ENCODE measurements around the gene LRRK1. TPM values are rescaled to one million over a fixed set of nuclear protein-coding genes. Genes with fewer than 3 reads are reported as not detected.

The LRRK1 gene
- polyA plus RNA-seq, 1 of the 3 experiments (the other 2 are of a cell fraction) = 6.9 TPM

- H3K27me3 ChIP-seq (ENCODE audit: insufficient read depth) = no peaks in the 10 kb centered on the region
- H3K9me2 ChIP-seq = no peaks in the 10 kb centered on the region
- H3K4me2 ChIP-seq = no peak overlapping the region
- TF ChIP-seq MEF2A (IDR thresholded peaks at IDR 0.05; ENCODE audit: borderline replicate concordance, low read depth) = no peak
- no peak for TF ChIP-seq MAX (IDR thresholded peaks at IDR 0.05; ENCODE audit: low read depth)
- TF ChIP-seq USF1 (IDR thresholded peaks at IDR 0.05; ENCODE audit: borderline replicate concordance, low read depth) = no peak
- TF ChIP-seq MXI1 (IDR thresholded peaks at IDR 0.05; ENCODE audit: low read depth, low read length) = no peak
- TF ChIP-seq POLR2AphosphoS5 (IDR thresholded peaks at IDR 0.05; ENCODE audit: low read depth, low read length) = no peak
- no peak for TF ChIP-seq RCOR1 (IDR thresholded peaks at IDR 0.05; ENCODE audit: low read length)
- no peak for TF ChIP-seq ELF1 (IDR thresholded peaks at IDR 0.05)
- no peak for TF ChIP-seq RXRA (IDR thresholded peaks at IDR 0.05; ENCODE audit: borderline replicate concordance, low read depth)
- TF ChIP-seq SIN3A (IDR thresholded peaks at IDR 0.05; ENCODE audit: borderline replicate concordance, low read depth, low read length) = no peak
- TF ChIP-seq TCF12 (IDR thresholded peaks at IDR 0.05) = no peak
- no peak for TF ChIP-seq EP300 (IDR thresholded peaks at IDR 0.05; ENCODE audit: borderline replicate concordance in 1 of 2, low read depth in 1 of 2, low read length in 1 of 2)
- peaks cover 0 to 4% of the 10 kb centered on the region in 2 experiments; a peak in 1 of 4 replicates for H3K4me1 ChIP-seq (ENCODE audit: control insufficient read depth in 1 of 2, insufficient read depth in 2 of 2, low read depth in 1 of 2, low read length in 1 of 2)
- no peak overlapping the region for H3K4me3 ChIP-seq (ENCODE audit: low read depth in 2 of 2, low read length in 1 of 2)
- H3K9me3 ChIP-seq = no peaks in the 10 kb centered on the region
- no peak for DNase-seq
- no peak overlapping the region for H3K9ac ChIP-seq
- peaks cover 5% of the 10 kb centered on the region for H3F3A ChIP-seq (replicated peaks; ENCODE audit: insufficient read depth)
- WGBS (ENCODE audit: low lambda C conversion rate) = 76% methylated on average over 2 of the region's 2 CpGs
- no peaks in the 10 kb centered on the region for H3K79me2 ChIP-seq (ENCODE audit: insufficient read depth)
- CTCF ChIA-PET = interaction anchor here (0.9 to 5.6 kb wide), 54 partner anchors 10 to 659 kb away, joined by 3 to 156 read pairs (median 12); partner anchors contain the start of genes ALDH1A3, ASB7, LINS1 and LRRK1
- POLR2A ChIA-PET = no interaction called here
- H3K27ac ChIP-seq (ENCODE audit: low read depth in 2 of 2, low read length in 1 of 2) = no peak overlapping the region
- H2AFZ ChIP-seq (ENCODE audit: low read depth) = no peak overlapping the region
- H3K36me3 ChIP-seq (replicated peaks in 1 of 2; ENCODE audit: control insufficient read depth in 1 of 2, insufficient read depth in 2 of 2, low read length in 1 of 2) = no peaks in the 10 kb centered on the region
- H4K20me1 ChIP-seq (ENCODE audit: insufficient read depth) = 0 out of 2 replicates have a peak, but pooled peaks cover 4% of the 10 kb centered on the region
Measured at GRCh38 chr15:101009176-101009575, 90.0 kb downstream of the LRRK1 start.

- 88% methylated on average over 5 of the region's 6 CpGs for WGBS (ENCODE audit: low lambda C conversion rate)
- Histone ChIP-seq H3K4me1 (ENCODE audit: control insufficient read depth in 1 of 2, insufficient read depth in 2 of 2, low read depth in 1 of 2, low read length in 1 of 2) (peaks cover 0 to 11% of the 10 kb centered on the region in 2 experiments; a peak in 1 of 4 replicates), H3K79me2 (ENCODE audit: insufficient read depth) (no peaks in the 10 kb centered on the region), H4K20me1 (ENCODE audit: insufficient read depth) (0 out of 2 replicates have a peak, but pooled peaks cover 4% of the 10 kb centered on the region), H3K4me3 (ENCODE audit: low read depth in 2 of 2, low read length in 1 of 2) (no peak overlapping the region), H3K27me3 (ENCODE audit: insufficient read depth) (no peaks in the 10 kb centered on the region), H3F3A (replicated peaks; ENCODE audit: insufficient read depth) (peaks cover 5% of the 10 kb centered on the region), H3K27ac (ENCODE audit: low read depth in 2 of 2, low read length in 1 of 2) (no peak overlapping the region), H2AFZ (ENCODE audit: low read depth) (no peak overlapping the region), H3K9me2 (no peaks in the 10 kb centered on the region), H3K9me3 (no peaks in the 10 kb centered on the region), H3K9ac (no peak overlapping the region), H3K36me3 (replicated peaks in 1 of 2; ENCODE audit: control insufficient read depth in 1 of 2, insufficient read depth in 2 of 2, low read length in 1 of 2) (no peaks in the 10 kb centered on the region), H3K4me2 (no peak overlapping the region)
- POLR2A ChIA-PET = no interaction called here
- CTCF ChIA-PET = interaction anchor here (1.4 to 4.6 kb wide), 2 partner anchors 339 kb away, joined by 8 to 56 read pairs; no protein-coding TSS in a partner anchor
- no peak for DNase-seq
- TF ChIP-seq PBX3 (IDR thresholded peaks at IDR 0.05) = no peak
- TF ChIP-seq RCOR1 (IDR thresholded peaks at IDR 0.05; ENCODE audit: low read length) = no peak
- TF ChIP-seq RAD21 (IDR thresholded peaks at IDR 0.05; ENCODE audit: low read length) = no peak
- TF ChIP-seq NFIC (IDR thresholded peaks at IDR 0.05; ENCODE audit: borderline replicate concordance) = no peak
- TF ChIP-seq GATA2 (CRISPR knock-in tag; IDR thresholded peaks at IDR 0.05) = no peak
- no peak for TF ChIP-seq MXI1 (IDR thresholded peaks at IDR 0.05; ENCODE audit: low read depth, low read length)
- no peak for TF ChIP-seq CTCF (IDR thresholded peaks at IDR 0.05)
- TF ChIP-seq USF1 (IDR thresholded peaks at IDR 0.05; ENCODE audit: borderline replicate concordance, low read depth) = no peak
- no peak for TF ChIP-seq MAX (IDR thresholded peaks at IDR 0.05; ENCODE audit: low read depth)
- no peak for TF ChIP-seq GABPA (IDR thresholded peaks at IDR 0.05; ENCODE audit: low read depth)
- no peak for TF ChIP-seq MEF2A (IDR thresholded peaks at IDR 0.05; ENCODE audit: borderline replicate concordance, low read depth)
- no peak for TF ChIP-seq SMC3 (IDR thresholded peaks at IDR 0.05; ENCODE audit: low read depth, low read length)
- TF ChIP-seq TEAD4 (IDR thresholded peaks at IDR 0.05; ENCODE audit: borderline replicate concordance, insufficient read depth) = no peak
- TF ChIP-seq ELF1 (IDR thresholded peaks at IDR 0.05) = no peak
- no peak for TF ChIP-seq ZBTB33 (IDR thresholded peaks at IDR 0.05; ENCODE audit: borderline replicate concordance, low read depth)
- TF ChIP-seq NRF1 (IDR thresholded peaks at IDR 0.05; ENCODE audit: low read depth, low read length) = no peak
Measured at GRCh38 chr15:101010781-101011180, 91.6 kb downstream of the LRRK1 start.
